ENCODE results near the gene TYK2. TPM values are rescaled to one million over a fixed set of nuclear protein-coding genes. Genes with fewer than 3 reads are reported as not detected.

The TYK2 gene
- total and polyA plus RNA-seq, 9 of the 15 experiments (the other 6 are each of a cell fraction or from before 2014, with no cell fraction given) = 15.0 to 182 (median 85.9) TPM

DNA sequence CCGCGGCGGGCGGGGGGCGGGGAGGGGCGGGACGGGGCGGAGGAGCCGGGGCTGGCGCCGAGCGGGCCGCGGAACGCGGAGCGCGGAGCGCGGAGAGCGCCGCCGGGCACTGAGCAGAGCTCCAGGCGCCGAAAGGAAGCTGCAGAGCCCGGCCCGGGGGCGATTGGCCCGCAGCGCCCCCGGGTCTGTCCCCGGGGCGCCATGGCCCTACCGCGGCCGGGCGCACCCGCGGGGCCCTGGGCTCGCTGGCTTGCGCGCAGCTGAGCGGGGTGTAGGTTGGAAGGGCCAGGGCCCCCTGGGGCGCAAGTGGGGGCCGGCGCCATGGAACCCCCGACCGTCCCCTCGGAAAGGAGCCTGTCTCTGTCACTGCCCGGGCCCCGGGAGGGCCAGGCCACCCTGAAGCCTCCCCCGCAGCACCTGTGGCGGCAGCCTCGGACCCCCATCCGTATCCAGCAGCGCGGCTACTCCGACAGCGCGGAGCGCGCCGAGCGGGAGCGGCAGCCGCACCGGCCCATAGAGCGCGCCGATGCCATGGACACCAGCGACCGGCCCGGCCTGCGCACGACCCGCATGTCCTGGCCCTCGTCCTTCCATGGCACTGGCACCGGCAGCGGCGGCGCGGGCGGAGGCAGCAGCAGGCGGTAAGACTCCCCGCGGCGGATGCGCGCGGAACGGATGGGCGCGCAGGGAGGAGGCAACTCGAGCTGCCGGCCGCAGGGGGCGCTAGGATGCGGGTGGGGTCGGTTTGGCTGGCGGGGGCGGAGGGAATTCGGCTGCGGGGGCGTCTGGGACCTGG is 40.3 kb upstream of the TYK2 start, which contains the start of gene PDE4A (continued):
- TF ChIP-seq, protein P1, sequence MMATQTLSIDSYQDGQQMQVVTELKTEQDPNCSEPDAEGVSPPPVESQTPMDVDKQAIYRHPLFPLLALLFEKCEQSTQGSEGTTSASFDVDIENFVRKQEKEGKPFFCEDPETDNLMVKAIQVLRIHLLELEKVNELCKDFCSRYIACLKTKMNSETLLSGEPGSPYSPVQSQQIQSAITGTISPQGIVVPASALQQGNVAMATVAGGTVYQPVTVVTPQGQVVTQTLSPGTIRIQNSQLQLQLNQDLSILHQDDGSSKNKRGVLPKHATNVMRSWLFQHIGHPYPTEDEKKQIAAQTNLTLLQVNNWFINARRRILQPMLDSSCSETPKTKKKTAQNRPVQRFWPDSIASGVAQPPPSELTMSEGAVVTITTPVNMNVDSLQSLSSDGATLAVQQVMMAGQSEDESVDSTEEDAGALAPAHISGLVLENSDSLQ (IDR thresholded peaks at IDR 0.05) = no peak
- no peak for TF ChIP-seq SAFB2 (IDR thresholded peaks at IDR 0.05; ENCODE audit: borderline replicate concordance, low read depth, low read length, severe bottlenecking)
- TF ChIP-seq, protein P2, sequence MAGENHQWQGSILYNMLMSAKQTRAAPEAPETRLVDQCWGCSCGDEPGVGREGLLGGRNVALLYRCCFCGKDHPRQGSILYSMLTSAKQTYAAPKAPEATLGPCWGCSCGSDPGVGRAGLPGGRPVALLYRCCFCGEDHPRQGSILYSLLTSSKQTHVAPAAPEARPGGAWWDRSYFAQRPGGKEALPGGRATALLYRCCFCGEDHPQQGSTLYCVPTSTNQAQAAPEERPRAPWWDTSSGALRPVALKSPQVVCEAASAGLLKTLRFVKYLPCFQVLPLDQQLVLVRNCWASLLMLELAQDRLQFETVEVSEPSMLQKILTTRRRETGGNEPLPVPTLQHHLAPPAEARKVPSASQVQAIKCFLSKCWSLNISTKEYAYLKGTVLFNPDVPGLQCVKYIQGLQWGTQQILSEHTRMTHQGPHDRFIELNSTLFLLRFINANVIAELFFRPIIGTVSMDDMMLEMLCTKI (IDR thresholded peaks at IDR 0.05; ENCODE audit: partially characterized antibody) = no peak
- TF ChIP-seq NBN (IDR thresholded peaks at IDR 0.05; ENCODE audit: low read depth) = no peak
- TF ChIP-seq PHB (CRISPR knock-in tag; IDR thresholded peaks at IDR 0.05) = no peak
- TF ChIP-seq EGR1 (conservative IDR thresholded peaks at IDR 0.05) = peak; percentile 99
- no peak for TF ChIP-seq BRF1 (IDR thresholded peaks at IDR 0.05; ENCODE audit: borderline replicate concordance, extremely low read depth, insufficient read length)
- TF ChIP-seq SRF (CRISPR knock-in tag; IDR thresholded peaks at IDR 0.05) = peak in 1 of 2 experiments; percentile 61; a peak in 1 of 4 replicates
- TF ChIP-seq, protein P3, sequence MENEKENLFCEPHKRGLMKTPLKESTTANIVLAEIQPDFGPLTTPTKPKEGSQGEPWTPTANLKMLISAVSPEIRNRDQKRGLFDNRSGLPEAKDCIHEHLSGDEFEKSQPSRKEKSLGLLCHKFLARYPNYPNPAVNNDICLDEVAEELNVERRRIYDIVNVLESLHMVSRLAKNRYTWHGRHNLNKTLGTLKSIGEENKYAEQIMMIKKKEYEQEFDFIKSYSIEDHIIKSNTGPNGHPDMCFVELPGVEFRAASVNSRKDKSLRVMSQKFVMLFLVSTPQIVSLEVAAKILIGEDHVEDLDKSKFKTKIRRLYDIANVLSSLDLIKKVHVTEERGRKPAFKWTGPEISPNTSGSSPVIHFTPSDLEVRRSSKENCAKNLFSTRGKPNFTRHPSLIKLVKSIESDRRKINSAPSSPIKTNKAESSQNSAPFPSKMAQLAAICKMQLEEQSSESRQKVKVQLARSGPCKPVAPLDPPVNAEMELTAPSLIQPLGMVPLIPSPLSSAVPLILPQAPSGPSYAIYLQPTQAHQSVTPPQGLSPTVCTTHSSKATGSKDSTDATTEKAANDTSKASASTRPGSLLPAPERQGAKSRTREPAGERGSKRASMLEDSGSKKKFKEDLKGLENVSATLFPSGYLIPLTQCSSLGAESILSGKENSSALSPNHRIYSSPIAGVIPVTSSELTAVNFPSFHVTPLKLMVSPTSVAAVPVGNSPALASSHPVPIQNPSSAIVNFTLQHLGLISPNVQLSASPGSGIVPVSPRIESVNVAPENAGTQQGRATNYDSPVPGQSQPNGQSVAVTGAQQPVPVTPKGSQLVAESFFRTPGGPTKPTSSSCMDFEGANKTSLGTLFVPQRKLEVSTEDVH (IDR thresholded peaks at IDR 0.05; ENCODE audit: low read depth, partially characterized antibody) = no peak
- no peak for TF ChIP-seq SETDB1 (IDR thresholded peaks at IDR 0.05; ENCODE audit: low read length)
- TF ChIP-seq LEF1 (IDR thresholded peaks at IDR 0.05) = no peak
- TF ChIP-seq, protein P4, sequence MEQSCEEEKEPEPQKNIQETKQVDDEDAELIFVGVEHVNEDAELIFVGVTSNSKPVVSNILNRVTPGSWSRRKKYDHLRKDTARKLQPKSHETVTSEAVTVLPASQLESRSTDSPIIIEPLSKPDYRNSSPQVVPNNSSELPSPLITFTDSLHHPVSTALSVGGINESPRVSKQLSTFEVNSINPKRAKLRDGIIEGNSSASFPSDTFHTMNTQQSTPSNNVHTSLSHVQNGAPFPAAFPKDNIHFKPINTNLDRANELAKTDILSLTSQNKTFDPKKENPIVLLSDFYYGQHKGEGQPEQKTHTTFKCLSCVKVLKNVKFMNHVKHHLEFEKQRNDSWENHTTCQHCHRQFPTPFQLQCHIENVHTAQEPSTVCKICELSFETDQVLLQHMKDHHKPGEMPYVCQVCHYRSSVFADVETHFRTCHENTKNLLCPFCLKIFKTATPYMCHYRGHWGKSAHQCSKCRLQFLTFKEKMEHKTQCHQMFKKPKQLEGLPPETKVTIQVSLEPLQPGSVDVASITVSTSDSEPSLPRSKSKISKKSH (CRISPR knock-in tag; IDR thresholded peaks at IDR 0.05) = no peak
- no peak for TF ChIP-seq ZNF778 (CRISPR knock-in tag; IDR thresholded peaks at IDR 0.05)
- TF ChIP-seq THRAP3 (IDR thresholded peaks at IDR 0.05; ENCODE audit: borderline replicate concordance) = no peak
- no peak for TF ChIP-seq EP300 (IDR thresholded peaks at IDR 0.05; ENCODE audit: low read length)

Measured in K562 (cell line).